ENCODE measurements around the gene CUEDC1. TPM values are rescaled to one million over a fixed set of nuclear protein-coding genes. Genes with fewer than 3 reads are reported as not detected.

CUEDC1 gene
- total RNA-seq: 49.7 and 51.7 TPM in 2 replicates
- polyA plus RNA-seq (2012): 64.3 TPM

- DNase-seq (ENCODE audit: low read depth): peak; percentile 75
Observed at GRCh38 chr17:57955183-57955931, at the start of gene CUEDC1. Gene CUEDC1, minus strand, starts transcription at chr17:57955412. Its CDS starts 69,848 bp downstream, at chr17:57885564.

- no peak for DNase-seq (ENCODE audit: low read depth)
Observed at GRCh38 chr17:58004060-58004459, 48.8 kb upstream of the CUEDC1 start.

- no peak for DNase-seq (ENCODE audit: low read depth)
Observed at GRCh38 chr17:58002973-58003372, 47.8 kb upstream of the CUEDC1 start.

- DNase-seq (ENCODE audit: low read depth): no peak
Observed at GRCh38 chr17:58002154-58002948, 47.1 kb upstream of the CUEDC1 start.

GRCh38 chr17:58001461-58002124, 46.4 kb upstream of the CUEDC1 start:
- DNase-seq (ENCODE audit: low read depth): no peak

GRCh38 chr17:57999496-58000017, 44.3 kb upstream of the CUEDC1 start:
- DNase-seq (ENCODE audit: low read depth): peak; percentile 81

- no peak for DNase-seq (ENCODE audit: low read depth)
Observed at GRCh38 chr17:57999010-57999495, 43.8 kb upstream of the CUEDC1 start.

GRCh38 chr17:57997085-57997809, 42.0 kb upstream of the CUEDC1 start:
- no peak for DNase-seq (ENCODE audit: low read depth)

GRCh38 chr17:57995076-57995956, 40.1 kb upstream of the CUEDC1 start:
- peak; percentile 88 for DNase-seq (ENCODE audit: low read depth)

- peak; percentile 44 for DNase-seq (ENCODE audit: low read depth)
Observed at GRCh38 chr17:57994436-57994835, 39.2 kb upstream of the CUEDC1 start.

GRCh38 chr17:57993471-57994365, 38.5 kb upstream of the CUEDC1 start:
- DNase-seq (ENCODE audit: low read depth): no peak

GRCh38 chr17:57991537-57991936, 36.3 kb upstream of the CUEDC1 start:
- DNase-seq (ENCODE audit: low read depth): no peak

GRCh38 chr17:57990037-57990436, 34.8 kb upstream of the CUEDC1 start:
- DNase-seq (ENCODE audit: low read depth): no peak

GRCh38 chr17:57988301-57989250, 33.4 kb upstream of the CUEDC1 start:
- peak; percentile 87 for DNase-seq (ENCODE audit: low read depth)

GRCh38 chr17:57987581-57988300, 32.5 kb upstream of the CUEDC1 start, which contains the start of gene VEZF1:
Gene VEZF1, minus strand, starts transcription at chr17:57988254. Its CDS starts 143 bp downstream, at chr17:57988111.
- DNase-seq (ENCODE audit: low read depth): peak; percentile 79

GRCh38 chr17:57986841-57987580, 31.8 kb upstream of the CUEDC1 start:
- peak; percentile 62 for DNase-seq (ENCODE audit: low read depth)

Measured in myocyte (in vitro differentiated cells).